IPS-15b (cell line): ENCODE data around the gene ABLIM1.

Experiments
- H3K27me3 ChIP-seq: one replicate; pipeline ENCODE4 v1.6.1; 2013; ENCODE audit warnings: low read length; ENCODE audit not compliant: control insufficient read depth, insufficient read depth
- H3K36me3 ChIP-seq: one replicate; pipeline ENCODE4 v1.6.1; 2013; ENCODE audit warnings: low read length; ENCODE audit not compliant: control insufficient read depth, insufficient read depth
- H3K4me1 ChIP-seq: one replicate; pipeline ENCODE4 v1.6.1; 2013; ENCODE audit warnings: mild to moderate bottlenecking, low read length; ENCODE audit not compliant: control insufficient read depth, insufficient read depth
- H3K4me3 ChIP-seq: one replicate; pipeline ENCODE4 v1.5.1; 2013; ENCODE audit warnings: low read depth, low read length
- H3K9ac ChIP-seq: one replicate; pipeline ENCODE4 v1.6.1; 2013; ENCODE audit warnings: low read depth, mild to moderate bottlenecking, low read length
- H3K9me3 ChIP-seq: one replicate; pipeline ENCODE4 v1.6.1; 2013; ENCODE audit warnings: mild to moderate bottlenecking, low read length; ENCODE audit not compliant: control insufficient read depth, insufficient read depth

The ABLIM1 gene

DNA sequence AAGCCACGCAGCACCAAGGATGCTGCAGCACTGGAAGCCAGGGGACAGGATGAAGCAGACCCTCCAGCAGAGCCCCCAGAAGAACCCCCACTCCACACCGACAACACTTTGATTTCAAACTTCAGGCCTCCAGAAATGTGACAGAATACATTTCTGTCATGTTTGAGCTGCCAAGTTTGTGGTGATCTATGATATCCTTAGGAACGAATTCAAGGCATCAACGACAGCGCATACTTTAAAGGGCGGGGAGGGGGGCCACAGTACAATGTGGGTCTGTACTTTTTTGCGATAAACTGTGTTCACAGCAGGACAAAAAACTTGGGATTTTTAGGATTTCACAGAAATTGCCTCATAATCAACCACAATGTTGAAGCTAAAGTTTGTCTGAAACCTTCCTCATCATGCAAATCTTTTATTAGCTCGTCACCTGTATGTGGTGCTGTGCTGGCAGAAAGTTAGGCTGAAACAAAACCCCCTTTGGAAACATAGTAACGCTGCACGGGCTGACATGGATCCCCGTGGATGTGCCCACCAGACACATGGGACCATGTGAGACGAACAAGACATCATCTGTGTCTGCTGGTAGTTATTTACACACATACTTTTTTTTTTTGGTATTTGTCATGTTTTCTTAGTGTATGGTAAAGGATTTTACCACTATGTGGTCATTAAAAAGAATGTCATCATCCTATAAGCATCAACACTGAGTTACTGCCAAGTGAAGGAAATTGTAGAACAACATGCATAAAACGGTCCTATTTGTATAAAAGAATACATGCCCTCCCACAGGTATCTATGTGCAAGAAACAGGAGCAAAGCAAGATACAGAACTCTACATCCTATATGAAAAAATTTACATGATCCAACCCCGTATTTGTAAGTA is 140.5 kb downstream of the ABLIM1 start:
- H3K4me1 ChIP-seq: peaks cover 20% of the 10 kb centered on the region
- no peaks in the 10 kb centered on the region for H3K36me3 ChIP-seq
- H3K9ac ChIP-seq: no peak overlapping the region
- no peaks in the 10 kb centered on the region for H3K9me3 ChIP-seq
- no peak overlapping the region for H3K4me3 ChIP-seq
- H3K27me3 ChIP-seq: no peaks in the 10 kb centered on the region

DNA sequence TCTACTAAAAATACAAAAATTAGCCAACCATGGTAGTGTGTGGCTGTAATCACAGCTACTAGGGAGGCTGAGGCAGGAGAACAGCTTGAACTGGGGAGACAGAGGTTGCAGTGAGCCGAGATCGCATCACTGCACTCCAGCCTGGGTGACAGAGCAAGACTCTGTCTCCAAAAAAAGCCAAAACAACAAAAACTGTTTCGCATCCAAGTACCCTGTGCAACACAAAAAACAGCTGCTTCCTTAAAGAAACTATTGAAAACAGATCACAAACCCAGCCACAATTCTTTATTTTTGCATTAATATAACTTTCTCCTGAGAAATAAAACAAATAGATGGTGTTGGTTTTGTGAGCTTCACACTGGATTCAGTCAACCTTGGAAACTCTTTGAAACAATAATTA is 141.7 kb downstream of the ABLIM1 start:
- no peak overlapping the region for H3K4me3 ChIP-seq
- no peaks in the 10 kb centered on the region for H3K9me3 ChIP-seq
- no peak overlapping the region for H3K9ac ChIP-seq
- H3K4me1 ChIP-seq: peaks cover 13% of the 10 kb centered on the region
- no peaks in the 10 kb centered on the region for H3K36me3 ChIP-seq
- H3K27me3 ChIP-seq: no peaks in the 10 kb centered on the region

DNA sequence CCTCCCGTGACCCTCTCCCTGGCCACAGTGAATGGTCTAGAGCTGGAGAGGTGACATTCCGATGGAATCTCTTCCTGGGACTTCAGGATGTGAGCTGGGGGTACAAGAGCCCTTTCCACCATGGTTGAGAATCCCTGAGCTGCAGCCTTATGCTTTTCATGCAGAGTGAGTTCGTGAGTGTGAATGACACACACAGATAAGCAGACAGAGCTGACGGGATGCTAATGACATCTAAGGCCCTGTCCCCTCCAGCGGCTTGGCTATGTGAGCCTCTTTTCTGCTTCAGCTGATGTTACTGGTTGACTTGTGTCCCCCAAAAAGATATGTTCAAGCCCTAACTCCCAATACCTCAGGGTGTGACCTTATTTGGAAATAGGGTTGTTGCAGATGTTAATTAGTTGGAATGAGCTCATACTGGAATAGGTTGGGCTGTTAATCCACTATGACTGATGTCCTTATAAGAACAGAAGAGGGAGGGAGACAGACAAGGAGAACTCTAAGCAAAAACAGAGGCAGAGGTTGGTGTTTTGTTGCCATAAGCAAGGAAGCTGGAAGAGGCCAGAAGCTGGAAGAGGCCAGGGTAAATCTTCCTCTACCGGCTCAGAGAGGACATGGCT is 142.7 kb downstream of the ABLIM1 start:
- H3K9me3 ChIP-seq: no peaks in the 10 kb centered on the region
- H3K4me3 ChIP-seq: no peak overlapping the region
- no peaks in the 10 kb centered on the region for H3K36me3 ChIP-seq
- H3K4me1 ChIP-seq: peaks cover 13% of the 10 kb centered on the region
- no peaks in the 10 kb centered on the region for H3K27me3 ChIP-seq
- no peak overlapping the region for H3K9ac ChIP-seq

DNA sequence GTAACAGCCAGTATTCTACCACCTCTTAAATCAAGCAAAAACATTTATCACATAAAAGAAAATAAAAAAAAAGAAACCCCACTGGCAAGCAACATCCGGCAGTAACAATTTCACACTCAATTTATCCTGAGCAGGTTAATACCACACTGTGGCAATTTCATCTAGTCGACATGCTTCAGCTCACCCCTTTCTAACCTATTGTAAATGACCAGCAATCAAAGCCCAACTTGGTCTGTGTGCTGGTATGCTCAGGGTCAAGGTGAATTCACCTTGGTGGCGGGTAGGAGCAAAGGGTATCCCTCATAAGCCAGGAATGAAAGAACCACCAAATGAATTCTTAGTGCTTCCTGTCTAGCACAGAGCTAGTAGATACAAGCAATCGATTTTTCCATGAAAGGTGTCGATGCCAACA is 144.7 kb downstream of the ABLIM1 start:
- Histone ChIP-seq H3K4me1 (peaks cover 4% of the 10 kb centered on the region), H3K9ac (no peak overlapping the region), H3K36me3 (no peaks in the 10 kb centered on the region), H3K4me3 (no peak overlapping the region), H3K9me3 (no peaks in the 10 kb centered on the region), H3K27me3 (no peaks in the 10 kb centered on the region)

DNA sequence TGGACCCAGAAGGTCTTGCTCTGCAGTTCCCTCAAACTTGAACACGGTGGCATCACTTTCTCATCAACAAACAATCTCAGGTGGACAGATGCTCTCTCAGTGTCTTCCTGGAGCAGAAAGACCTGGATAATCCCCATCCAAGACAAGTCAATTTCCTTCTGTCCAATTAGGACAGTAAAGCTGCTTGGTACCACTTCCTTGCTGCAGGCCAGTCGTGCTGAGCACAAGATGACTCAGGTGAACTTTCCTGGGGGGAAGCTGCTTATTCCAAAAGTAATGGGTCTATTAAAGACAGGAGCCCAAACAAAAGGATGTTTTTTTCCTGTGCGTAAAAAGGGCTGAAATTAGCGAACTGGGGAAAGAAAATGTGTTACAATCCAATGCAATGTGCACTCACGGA is 146.2 kb downstream of the ABLIM1 start:
- Histone ChIP-seq H3K4me1 (peaks cover 4% of the 10 kb centered on the region), H3K36me3 (no peaks in the 10 kb centered on the region), H3K9me3 (no peaks in the 10 kb centered on the region)

DNA sequence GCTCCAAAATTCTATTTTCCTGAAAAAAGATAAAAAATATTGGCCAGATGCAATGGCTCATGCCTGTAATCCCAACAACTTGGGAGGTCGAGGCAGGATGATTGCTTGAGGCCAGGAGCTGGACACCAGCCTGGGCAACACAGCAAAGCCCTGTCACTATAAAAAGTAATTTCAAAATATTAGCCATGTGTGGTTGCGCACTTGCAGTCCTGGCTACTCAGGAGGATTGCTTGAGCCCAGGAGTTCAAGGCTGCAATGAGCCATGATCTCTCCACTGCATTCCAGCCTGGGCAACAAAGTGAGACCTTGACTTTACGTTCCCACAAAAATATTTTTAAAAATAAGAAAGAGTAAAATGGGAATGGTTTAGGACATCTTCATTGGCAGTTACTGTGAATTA is 149.7 kb downstream of the ABLIM1 start:
- Histone ChIP-seq H3K27me3 (no peaks in the 10 kb centered on the region), H3K4me3 (no peak overlapping the region), H3K36me3 (no peaks in the 10 kb centered on the region), H3K4me1 (peaks cover 5% of the 10 kb centered on the region), H3K9ac (no peak overlapping the region), H3K9me3 (no peaks in the 10 kb centered on the region)

More for the DNA sequence above, 146.2 kb downstream of the ABLIM1 start:
- Histone ChIP-seq H3K4me3 (no peak overlapping the region), H3K27me3 (no peaks in the 10 kb centered on the region), H3K9ac (no peak overlapping the region)

DNA sequence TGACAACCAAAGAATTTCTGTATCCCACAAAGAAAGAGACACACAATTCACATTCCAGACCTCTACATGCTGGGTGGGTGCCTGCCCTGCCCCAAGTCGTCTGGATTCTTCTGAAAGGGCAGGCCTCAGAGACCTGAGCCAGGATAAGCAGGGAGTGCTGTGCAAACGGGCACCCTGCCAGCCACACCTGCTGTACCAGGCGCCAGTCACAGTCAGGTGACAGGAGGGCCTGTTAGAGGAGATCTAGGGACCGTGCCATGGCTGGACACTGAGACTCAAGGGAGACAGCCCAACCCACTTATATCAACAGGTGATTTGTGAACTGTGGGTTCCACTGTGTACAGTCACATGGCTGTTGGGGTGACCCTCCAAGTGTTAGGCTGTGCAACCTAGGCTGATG is 150.6 kb downstream of the ABLIM1 start:
- Histone ChIP-seq H3K27me3 (no peaks in the 10 kb centered on the region), H3K9ac (no peak overlapping the region), H3K9me3 (no peaks in the 10 kb centered on the region), H3K4me3 (no peak overlapping the region), H3K4me1 (peaks cover 5% of the 10 kb centered on the region), H3K36me3 (no peaks in the 10 kb centered on the region)

DNA sequence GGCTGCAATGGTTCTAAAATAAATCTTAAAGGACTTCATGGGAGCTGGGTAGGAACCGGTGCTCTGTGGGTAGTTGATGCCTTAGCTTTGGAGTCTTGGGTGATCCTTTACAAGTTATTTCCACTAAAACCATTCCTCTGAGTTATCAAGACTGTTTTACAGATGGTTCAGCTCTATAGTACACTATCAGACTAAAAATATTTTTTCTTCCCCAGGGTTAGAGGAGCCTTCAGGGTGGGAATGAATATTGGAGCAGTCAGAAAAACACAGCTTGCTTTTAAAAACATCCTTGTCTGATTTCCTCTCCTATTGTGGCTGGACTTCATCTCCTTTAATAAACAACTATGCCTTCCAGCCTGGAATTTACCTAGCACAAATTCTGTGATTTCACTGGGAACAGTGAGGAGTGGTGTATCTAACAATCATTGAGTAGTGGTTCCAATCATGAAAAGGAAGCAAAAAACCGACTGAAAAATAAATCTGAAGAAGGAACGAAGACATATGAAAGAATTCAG is 151.1 kb downstream of the ABLIM1 start:
- peaks cover 5% of the 10 kb centered on the region for H3K4me1 ChIP-seq

DNA sequence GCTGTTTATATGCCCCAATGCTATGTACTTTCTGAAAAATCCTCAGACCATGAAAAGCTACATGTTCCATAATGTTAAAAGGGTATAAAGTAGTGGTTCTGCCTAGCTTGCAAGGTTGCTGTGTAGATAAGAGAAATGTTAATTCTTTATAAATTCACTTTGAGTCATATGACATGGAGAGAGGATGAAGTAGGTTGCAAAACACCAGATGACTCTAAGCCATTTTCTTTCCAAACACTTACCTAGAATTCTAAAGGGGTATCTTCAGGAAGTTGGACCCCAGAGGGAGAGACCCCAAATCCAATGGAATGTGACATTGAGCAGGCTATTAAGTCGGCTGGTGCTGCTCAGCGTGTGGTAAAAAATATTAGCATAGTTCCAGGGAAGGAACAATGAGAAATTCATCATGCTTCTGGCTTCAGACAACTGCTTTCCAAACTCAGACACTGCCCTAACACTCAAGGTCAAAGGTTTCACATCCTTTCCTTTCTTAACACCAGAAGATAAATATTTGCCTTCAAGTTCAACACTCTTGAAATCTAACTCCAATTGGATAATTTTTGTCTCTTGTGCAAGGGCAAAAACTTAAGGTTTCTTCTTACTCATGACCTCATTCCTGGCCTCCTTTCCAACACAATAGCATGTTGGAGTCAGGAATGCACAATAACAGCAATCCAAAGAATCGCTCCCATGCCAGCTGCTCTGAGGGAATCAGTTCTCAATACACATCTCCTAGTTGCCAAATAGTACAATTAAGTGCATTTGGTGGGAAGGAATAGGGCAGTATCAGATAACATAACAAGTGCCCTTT is 153.1 kb downstream of the ABLIM1 start:
- Histone ChIP-seq H3K27me3 (no peaks in the 10 kb centered on the region), H3K4me3 (no peak overlapping the region), H3K36me3 (no peaks in the 10 kb centered on the region), H3K9ac (no peak overlapping the region), H3K9me3 (no peaks in the 10 kb centered on the region), H3K4me1 (peaks cover 5% of the 10 kb centered on the region)

More for the DNA sequence above, 151.1 kb downstream of the ABLIM1 start:
- no peak overlapping the region for H3K9ac ChIP-seq
- no peaks in the 10 kb centered on the region for H3K36me3 ChIP-seq
- no peaks in the 10 kb centered on the region for H3K27me3 ChIP-seq
- no peak overlapping the region for H3K4me3 ChIP-seq
- H3K9me3 ChIP-seq: no peaks in the 10 kb centered on the region

DNA sequence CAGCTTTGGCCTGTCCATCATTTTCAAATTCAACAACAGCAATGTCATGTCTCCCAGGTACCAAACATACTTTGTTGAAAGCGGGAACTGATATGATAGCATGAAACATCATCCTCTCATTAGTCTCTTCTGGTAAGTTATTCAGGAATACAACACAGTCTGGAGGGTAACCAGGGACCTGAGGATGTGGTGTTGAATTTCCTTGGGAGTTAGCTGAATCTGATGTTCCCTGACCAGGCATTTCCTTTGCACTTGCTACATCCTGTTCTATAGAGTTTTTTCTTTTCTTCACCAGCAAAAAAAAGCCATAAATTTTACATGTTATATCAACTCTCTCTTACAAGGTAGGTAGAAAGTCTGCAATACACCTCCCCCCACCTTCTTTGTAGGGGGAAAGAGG is 156.0 kb downstream of the ABLIM1 start:
- H3K9ac ChIP-seq: no peak overlapping the region
- no peaks in the 10 kb centered on the region for H3K9me3 ChIP-seq
- no peaks in the 10 kb centered on the region for H3K36me3 ChIP-seq
- H3K4me1 ChIP-seq: peaks cover 5% of the 10 kb centered on the region
- no peak overlapping the region for H3K4me3 ChIP-seq
- no peaks in the 10 kb centered on the region for H3K27me3 ChIP-seq

DNA sequence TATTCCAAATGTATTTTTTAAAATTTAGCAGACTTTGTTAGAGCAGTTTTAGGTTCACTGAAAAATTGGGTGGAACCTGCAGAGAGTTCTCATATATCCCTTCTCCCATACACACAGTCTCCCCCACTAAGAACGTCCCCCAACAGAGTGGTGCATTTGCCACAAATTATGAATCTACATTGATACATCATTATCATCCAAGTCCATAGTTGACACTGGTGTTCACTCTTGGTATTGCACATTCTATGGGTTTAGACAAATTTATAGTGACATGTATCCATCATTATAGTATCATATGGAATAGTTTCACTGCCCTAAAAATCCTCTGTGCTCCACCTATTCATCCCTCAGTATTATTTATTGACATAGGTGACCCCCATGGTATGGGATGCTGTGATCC is 156.4 kb downstream of the ABLIM1 start:
- no peaks in the 10 kb centered on the region for H3K27me3 ChIP-seq
- H3K9me3 ChIP-seq: no peaks in the 10 kb centered on the region
- H3K9ac ChIP-seq: no peak overlapping the region
- H3K4me1 ChIP-seq: peaks cover 5% of the 10 kb centered on the region
- no peak overlapping the region for H3K4me3 ChIP-seq
- H3K36me3 ChIP-seq: no peaks in the 10 kb centered on the region
